HL-60 (cell line): Measurements from ENCODE around the gene MAGEF1.

ENCODE experiments used
- CTCF ChIP-seq: IDR thresholded peaks from one replicate; pipeline ENCODE4 v1.5.1; 2011; ENCODE audit warnings: low read length, control low read depth, inconsistent platforms; ENCODE audit not compliant: insufficient read depth
- GABPA ChIP-seq: IDR thresholded peaks from 2 replicates; pipeline ENCODE4 v1.6.1; 2012; ENCODE audit warnings: low read depth
- POLR2AphosphoS5 ChIP-seq: IDR thresholded peaks from 2 replicates; pipeline ENCODE4 v1.6.1; 2012; ENCODE audit warnings: low read depth

- no peak for TF ChIP-seq POLR2AphosphoS5
- TF ChIP-seq CTCF: no peak
- TF ChIP-seq GABPA: no peak
Measured at GRCh38 chr3:184756151-184757021, 44.5 kb upstream of the MAGEF1 start.
